ENCODE data around the gene OR2T4. TPM values are rescaled to one million over a fixed set of nuclear protein-coding genes. Genes with fewer than 3 reads are reported as not detected.

The OR2T4 gene
- total and polyA plus RNA-seq, 10 of the 15 experiments (the other 5 are each of a cell fraction or from before 2014, with no cell fraction given) = 0.22 to 0.30 TPM; not detected in 8

- WGBS (ENCODE audit: insufficient coverage, insufficient replicate concordance, low lambda C conversion rate, missing lambda C conversion rate) = 57% methylated on average over 8 of the region's 8 CpGs
- Histone ChIP-seq H3K79me2 (ENCODE audit: control insufficient read depth, insufficient read depth, low read length) (no peaks in the 10 kb centered on the region), H4K20me1 (ENCODE audit: control insufficient read depth, insufficient read depth) (no peaks in the 10 kb centered on the region), H3K4me3 (no peak overlapping the region), H3K4me1 (ENCODE audit: control insufficient read depth, insufficient read depth, low read length) (peaks cover 8% of the 10 kb centered on the region), H3K4me2 (ENCODE audit: control insufficient read depth, insufficient read depth) (peak overlapping the region; percentile 25; the same call in 1 of the 2 replicates), H3K9me3 (replicated peaks; ENCODE audit: control insufficient read depth, insufficient read depth, low read length) (peaks cover 7% of the 10 kb centered on the region; the same call in 2 of the 3 replicates), H3K36me3 (ENCODE audit: control insufficient read depth in 2 of 2, insufficient read depth in 2 of 2, low read length in 1 of 2) (no peaks in the 10 kb centered on the region; a peak in 1 of 4 replicates), H3K27me3 (replicated peaks in 1 of 2; ENCODE audit: control insufficient read depth in 2 of 2, insufficient read depth in 2 of 2, low read length in 1 of 2) (no peaks in the 10 kb centered on the region), H3K9ac (ENCODE audit: control insufficient read depth, insufficient read depth, low read length) (peak overlapping the region; percentile 17; the same call in 1 of the 2 replicates), H2AFZ (ENCODE audit: control insufficient read depth, low read depth, low read length) (peak overlapping the region; percentile 73), H3K27ac (ENCODE audit: control insufficient read depth, insufficient read depth) (peak overlapping the region; percentile 67)
- TSS peak; percentile 58 for BruUV-seq (replicated peaks)
- CTCF ChIA-PET = interaction anchor here (1.2 to 1.5 kb wide), 5 partner anchors 51 to 398 kb away, joined by 3 to 9 read pairs (median 4); no protein-coding TSS in a partner anchor
- SMC1A ChIA-PET (ENCODE audit: uncharacterized antibody, unreplicated experiment) = interaction anchor here (0.6 to 4.1 kb wide), 12 partner anchors 10 to 400 kb away, joined by 3 to 61 read pairs (median 3); no protein-coding TSS in a partner anchor
- ATAC-seq (peak; percentile 88), DNase-seq (ENCODE audit: low read depth, low spot score) (peak; percentile 42), FAIRE-seq (no peak)
- intact Hi-C loops (cut with micrococcal nuclease; ENCODE audit: unreplicated experiment) (loop anchor here (5.0 kb wide), 2 partner anchors 35 to 60 kb away; no protein-coding TSS in a partner anchor), in situ Hi-C loops (cut with MboI) (loop anchor here (5.0 kb wide), 1 partner anchor 400 kb away; no protein-coding TSS in a partner anchor)
- RAD21 ChIA-PET (ENCODE audit: unreplicated experiment) = interaction anchor here (0.8 to 3.7 kb wide), 3 partner anchors 22 to 399 kb away, joined by 3 to 45 read pairs (median 33); no protein-coding TSS in a partner anchor
- POLR2A ChIA-PET = interaction anchor here (0.7 to 1.2 kb wide), 3 partner anchors 22 to 431 kb away, joined by 3 read pairs; partner anchors contain the start of gene ZNF672
- TF ChIP-seq ZNF274 (IDR thresholded peaks at IDR 0.05; ENCODE audit: insufficient read depth, insufficient read length) (no peak), PML (IDR thresholded peaks at IDR 0.05; ENCODE audit: low read length) (no peak), CBX5 (IDR thresholded peaks at IDR 0.05; ENCODE audit: low read depth) (no peak), KLF5 (IDR thresholded peaks at IDR 0.05; ENCODE audit: partially characterized antibody) (no peak), RCOR1 (conservative IDR thresholded peaks at IDR 0.05; ENCODE audit: low read depth, low read length) (no peak), ZZZ3 (IDR thresholded peaks at IDR 0.05; ENCODE audit: control insufficient read depth, insufficient read length, low read depth) (no peak), HDAC6 (IDR thresholded peaks at IDR 0.05; ENCODE audit: unreplicated experiment) (no peak), PAX8 (IDR thresholded peaks at IDR 0.05) (no peak), SREBF1 (IDR thresholded peaks at IDR 0.05; ENCODE audit: low read length) (no peak), ATF2 (IDR thresholded peaks at IDR 0.05; ENCODE audit: low read length) (peak; percentile 79; the same call in 1 of the 2 replicates), EP300 (IDR thresholded peaks at IDR 0.05; ENCODE audit: borderline replicate concordance in 1 of 2, control insufficient read depth in 1 of 2, low read depth in 2 of 2, low read length in 2 of 2) (peak; percentile 8 to 26; a peak in 1 of 4 replicates), NBN (IDR thresholded peaks at IDR 0.05) (no peak; the same call in 1 of the 2 replicates), ZNF687 (IDR thresholded peaks at IDR 0.05) (peak; percentile 35), ZBTB33 (IDR thresholded peaks at IDR 0.05) (no peak), CBFB (IDR thresholded peaks at IDR 0.05; ENCODE audit: low read depth) (peak; percentile 90)
Observed at GRCh38 chr1:248406721-248407692, 45.5 kb downstream of the OR2T4 start.
